PC-3 (cell line): ENCODE measurements around the gene HOXC9. TPM values are rescaled to one million over a fixed set of nuclear protein-coding genes. Genes with fewer than 3 reads are reported as not detected.

Experiments
- ATAC-seq: fragments of 200-7000 bp; cut with Tn5 transposase; 2 replicates; pipeline ENCODE4 v1.9.1; 2020; ENCODE audit warnings: mild to moderate bottlenecking, moderate library complexity
- BruUV-seq: library from RNA; stranded (reverse); fragments of 400-500 nt; replicated peaks from 2 replicates; lab custom pipeline; 2021; lab: Mats Ljungman, UMichigan
- CTCF ChIA-PET: fragments of 300-600 bp; sonication (Branson Sonifier 250); formaldehyde crosslinking; loops from one replicate; lab custom pipeline; 2022; ENCODE audit warnings: antibody characterized with exemption; lab: Charles Lee
- POLR2A ChIA-PET: fragments of 300-600 bp; sonication (Branson Sonifier 250); formaldehyde crosslinking; loops from one replicate; lab custom pipeline; 2022; ENCODE audit warnings: antibody characterized with exemption; ENCODE audit not compliant: unreplicated experiment; lab: Charles Lee
- DNase-seq: peaks from one replicate; pipeline ENCODE4 v3.0.0-alpha.2; 2015
- H2AFZ ChIP-seq: fragments of 300-600 bp; sonication (generic); 2 replicates; pipeline ENCODE4 v1.6.0; 2016; ENCODE audit warnings: antibody characterized with exemption, low read length
- H3F3A ChIP-seq: fragments of 300-600 bp; sonication (generic); one replicate; pipeline ENCODE4 v1.6.0; 2017; ENCODE audit warnings: antibody characterized with exemption, low read length, control low read depth, mild to moderate bottlenecking; ENCODE audit not compliant: unreplicated experiment
- H3K27ac ChIP-seq: fragments of 300-600 bp; sonication (generic); 2 replicates; pipeline ENCODE4 v1.5.1; 2016; ENCODE audit warnings: mild to moderate bottlenecking, low read length
- H3K27me3 ChIP-seq: fragments of 300-600 bp; sonication (generic); 2 replicates; pipeline ENCODE4 v1.6.1; 2016; ENCODE audit warnings: low read length, mixed read lengths
- H3K36me3 ChIP-seq: fragments of 300-600 bp; sonication (generic); 2 replicates; pipeline ENCODE4 v1.6.1; 2016; ENCODE audit warnings: low read depth, mixed run types, low read length, mixed read lengths
- H3K4me1 ChIP-seq: fragments of 300-600 bp; sonication (generic); 2 replicates; pipeline ENCODE4 v1.5.1; 2016; ENCODE audit warnings: low read length; ENCODE audit not compliant: insufficient read depth
- H3K4me2 ChIP-seq: fragments of 300-600 bp; sonication (generic); 2 replicates; pipeline ENCODE4 v1.6.0; 2016; ENCODE audit warnings: low read length
- H3K4me3 ChIP-seq: fragments of 300-600 bp; sonication (generic); 2 replicates; pipeline ENCODE4 v1.5.1; 2016; ENCODE audit warnings: mild to moderate bottlenecking, low read length, mixed read lengths
- H3K79me2 ChIP-seq: fragments of 300-600 bp; sonication (generic); 2 replicates; pipeline ENCODE4 v1.6.1; 2017; ENCODE audit warnings: low read length, mixed read lengths
- H3K9ac ChIP-seq: fragments of 300-600 bp; sonication (generic); 2 replicates; pipeline ENCODE4 v1.6.0; 2016; ENCODE audit warnings: mild to moderate bottlenecking, low read length
- H3K9me2 ChIP-seq: fragments of 300-600 bp; sonication (generic); replicated peaks from 2 replicates; pipeline ENCODE4 v1.6.1; 2016; ENCODE audit warnings: mixed run types, low read length, mixed read lengths
- H3K9me3 ChIP-seq: fragments of 300-600 bp; sonication (generic); 2 replicates; pipeline ENCODE4 v1.6.1; 2016; ENCODE audit warnings: low read length, mixed read lengths
- H4K20me1 ChIP-seq: fragments of 300-600 bp; sonication (generic); 2 replicates; pipeline ENCODE4 v1.6.1; 2016; ENCODE audit warnings: low read length, mixed read lengths
- EZH2 ChIP-seq: fragments of 300-600 bp; sonication (generic); IDR thresholded peaks from one replicate; pipeline ENCODE4 v1.6.1; 2017; ENCODE audit warnings: antibody characterized with exemption, mild to moderate bottlenecking, low read length; ENCODE audit not compliant: unreplicated experiment
- EZH2phosphoT487 ChIP-seq: fragments of 300-600 bp; sonication (generic); IDR thresholded peaks from 2 replicates; pipeline ENCODE4 v1.6.1; 2018; ENCODE audit warnings: mild to moderate bottlenecking, antibody characterized with exemption, low read length, borderline replicate concordance
- intact Hi-C: fragments of 100-400 bp; cut with micrococcal nuclease; formaldehyde crosslinking; loops from 2 replicates; pipeline ENCODE4 v1.9.0; 2023
- total RNA-seq: library from RNA; depleted of rRNA; stranded (reverse); fragments of >200 nt; gene quantifications from 2 replicates; pipeline ENCODE4 v1.2.3, GENCODE V29; 2014
- TF ChIP-seq, protein P1 (sequence below): fragments of 300-600 bp; sonication (generic); conservative IDR thresholded peaks from 2 replicates; pipeline ENCODE4 v1.5.1; 2017; ENCODE audit warnings: antibody characterized with exemption, low read depth, mild to moderate bottlenecking, low read length

HOXC9 gene
- total RNA-seq, 1 experiment from 2014 or later, result 1.5 TPM

DNA sequence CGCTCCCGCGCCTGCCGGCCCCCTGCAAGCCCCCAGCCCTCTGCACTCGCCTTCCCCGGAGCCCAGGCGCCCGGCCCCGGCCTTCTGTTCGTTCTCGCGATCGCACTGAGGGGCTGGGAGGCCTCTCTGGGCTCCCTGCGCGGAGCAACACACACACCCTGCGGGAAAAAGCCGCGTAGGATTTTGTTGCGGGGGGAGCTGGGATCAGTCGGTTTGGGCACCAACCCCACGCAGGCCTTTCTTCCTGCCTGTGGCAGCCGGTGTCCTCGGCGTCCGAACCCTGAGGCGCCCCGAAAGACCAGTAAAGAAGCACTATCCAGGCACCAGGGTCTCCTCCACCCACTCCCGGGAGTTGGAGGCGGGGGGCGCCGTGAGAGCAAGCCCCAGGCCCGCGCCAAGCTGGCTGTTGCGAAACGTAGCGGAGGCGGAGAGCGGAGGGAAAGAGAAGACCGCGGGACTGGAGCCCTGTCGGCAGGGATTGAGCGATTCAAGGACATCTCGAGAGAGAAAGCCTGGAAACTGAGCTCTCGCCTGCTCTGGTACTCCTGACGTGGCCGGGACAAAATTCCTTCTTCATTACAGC, 31.0 kb downstream of the HOXC9 start:
- no TSS peak for BruUV-seq
- Histone ChIP-seq H3K4me3 (no peak overlapping the region), H3K36me3 (no peaks in the 10 kb centered on the region), H3K4me2 (no peak overlapping the region), H4K20me1 (no peaks in the 10 kb centered on the region), H2AFZ (no peak overlapping the region), H3K9ac (no peak overlapping the region), H3K27me3 (no peaks in the 10 kb centered on the region), H3K4me1 (peaks cover 10% of the 10 kb centered on the region), H3K27ac (no peak overlapping the region), H3F3A (no peaks in the 10 kb centered on the region), H3K9me2 (no peaks in the 10 kb centered on the region), H3K79me2 (peaks cover 18% of the 10 kb centered on the region), H3K9me3 (no peaks in the 10 kb centered on the region)
- intact Hi-C loops, result no loop called here
- TF ChIP-seq EZH2phosphoT487 (no peak), EZH2 (no peak)
- TF ChIP-seq, protein P1, sequence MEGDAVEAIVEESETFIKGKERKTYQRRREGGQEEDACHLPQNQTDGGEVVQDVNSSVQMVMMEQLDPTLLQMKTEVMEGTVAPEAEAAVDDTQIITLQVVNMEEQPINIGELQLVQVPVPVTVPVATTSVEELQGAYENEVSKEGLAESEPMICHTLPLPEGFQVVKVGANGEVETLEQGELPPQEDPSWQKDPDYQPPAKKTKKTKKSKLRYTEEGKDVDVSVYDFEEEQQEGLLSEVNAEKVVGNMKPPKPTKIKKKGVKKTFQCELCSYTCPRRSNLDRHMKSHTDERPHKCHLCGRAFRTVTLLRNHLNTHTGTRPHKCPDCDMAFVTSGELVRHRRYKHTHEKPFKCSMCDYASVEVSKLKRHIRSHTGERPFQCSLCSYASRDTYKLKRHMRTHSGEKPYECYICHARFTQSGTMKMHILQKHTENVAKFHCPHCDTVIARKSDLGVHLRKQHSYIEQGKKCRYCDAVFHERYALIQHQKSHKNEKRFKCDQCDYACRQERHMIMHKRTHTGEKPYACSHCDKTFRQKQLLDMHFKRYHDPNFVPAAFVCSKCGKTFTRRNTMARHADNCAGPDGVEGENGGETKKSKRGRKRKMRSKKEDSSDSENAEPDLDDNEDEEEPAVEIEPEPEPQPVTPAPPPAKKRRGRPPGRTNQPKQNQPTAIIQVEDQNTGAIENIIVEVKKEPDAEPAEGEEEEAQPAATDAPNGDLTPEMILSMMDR, result no peak
- CTCF ChIA-PET, result interaction anchor here (1.1 to 2.3 kb wide), 2 partner anchors 161 to 171 kb away, joined by 4 to 20 read pairs; no protein-coding TSS in a partner anchor
- POLR2A ChIA-PET, result no interaction called here
- DNase-seq (no peak), ATAC-seq (no peak)

DNA sequence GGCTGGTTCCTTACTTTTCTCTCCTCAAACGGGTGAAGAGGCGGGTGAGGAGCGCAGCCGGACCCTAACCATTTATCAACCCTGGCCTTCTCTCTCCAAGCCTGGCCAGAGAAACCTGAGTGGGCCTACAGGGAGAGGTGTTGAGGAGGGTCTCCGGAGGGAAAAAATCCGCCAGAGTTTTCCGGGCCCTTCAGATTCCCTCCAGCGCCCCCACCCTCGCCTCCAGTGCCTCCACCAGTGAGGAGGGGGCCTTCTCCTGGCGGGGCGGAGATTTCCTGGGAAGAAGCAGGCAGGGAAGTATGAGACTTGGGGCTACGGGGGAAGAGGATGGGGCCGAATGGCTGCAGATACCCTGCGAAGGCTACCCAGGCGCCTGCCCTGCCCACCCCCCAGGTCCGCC, 31.5 kb downstream of the HOXC9 start:
- intact Hi-C loops, result no loop called here
- Histone ChIP-seq H3F3A (no peaks in the 10 kb centered on the region), H3K36me3 (no peaks in the 10 kb centered on the region), H3K9me3 (no peaks in the 10 kb centered on the region), H3K9ac (no peak overlapping the region), H4K20me1 (no peaks in the 10 kb centered on the region), H3K4me3 (no peak overlapping the region), H3K4me1 (peaks cover 12% of the 10 kb centered on the region), H3K4me2 (no peak overlapping the region), H3K27me3 (no peaks in the 10 kb centered on the region), H3K79me2 (peaks cover 17% of the 10 kb centered on the region), H3K27ac (no peak overlapping the region), H2AFZ (no peak overlapping the region), H3K9me2 (no peaks in the 10 kb centered on the region)
- no TSS peak for BruUV-seq
- ChIA-PET CTCF (interaction anchor here (1.1 to 2.3 kb wide), 2 partner anchors 160 to 170 kb away, joined by 4 to 20 read pairs; no protein-coding TSS in a partner anchor), POLR2A (no interaction called here)
- DNase-seq, result no peak
- TF ChIP-seq EZH2phosphoT487 (no peak), EZH2 (no peak)
- TF ChIP-seq, protein P1, result no peak
- no peak for ATAC-seq

DNA sequence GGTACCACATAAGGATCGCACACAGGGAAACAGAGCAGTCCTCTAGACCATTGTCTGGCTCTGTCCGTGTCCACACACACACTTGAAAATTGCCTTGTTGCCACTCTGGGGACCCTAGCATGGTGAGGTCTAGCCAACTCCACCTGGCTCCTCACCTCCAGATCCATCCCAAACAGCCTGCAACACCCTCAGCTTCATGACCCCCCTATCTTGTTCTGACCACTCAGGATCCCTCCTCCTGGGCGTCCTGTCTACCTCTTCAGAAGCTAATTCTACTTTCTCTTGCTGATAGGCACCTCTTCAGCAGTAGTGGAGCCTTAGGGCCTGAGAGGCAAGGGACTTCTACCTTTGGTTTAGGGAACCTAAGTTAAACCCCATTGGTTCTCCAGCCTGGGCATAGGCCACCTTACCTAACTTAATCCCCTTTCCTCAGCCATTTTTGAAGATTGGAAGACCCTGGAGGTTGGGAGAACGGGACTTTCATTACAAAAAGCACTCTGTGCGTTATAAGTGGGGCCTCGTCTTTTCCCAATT, 32.2 kb downstream of the HOXC9 start:
- H3K9ac ChIP-seq, result no peak overlapping the region
- peaks cover 19% of the 10 kb centered on the region for H3K4me1 ChIP-seq
- no peak overlapping the region for H3K4me2 ChIP-seq
- H2AFZ ChIP-seq, result no peak overlapping the region
- intact Hi-C loops, result loop anchor here (1.0 to 2.0 kb wide), 2 partner anchors 103 to 159 kb away; no protein-coding TSS in a partner anchor
- TF ChIP-seq EZH2, result no peak
- no peak for TF ChIP-seq EZH2phosphoT487
- TF ChIP-seq, protein P1, result no peak
- no peaks in the 10 kb centered on the region for H4K20me1 ChIP-seq
- H3F3A ChIP-seq, result no peaks in the 10 kb centered on the region
- ATAC-seq (no peak), DNase-seq (no peak)
- H3K36me3 ChIP-seq, result no peaks in the 10 kb centered on the region
- H3K9me3 ChIP-seq, result no peaks in the 10 kb centered on the region
- CTCF ChIA-PET, result interaction anchor here (0.5 to 2.3 kb wide), 20 partner anchors 11 to 1849 kb away, joined by 3 to 36 read pairs (median 6); partner anchors contain the start of genes HOXC10, HOXC8 and SMUG1
- BruUV-seq, result no TSS peak
- no peaks in the 10 kb centered on the region for H3K27me3 ChIP-seq
- peaks cover 15% of the 10 kb centered on the region for H3K79me2 ChIP-seq
- H3K27ac ChIP-seq, result no peak overlapping the region
- no peak overlapping the region for H3K4me3 ChIP-seq
- no peaks in the 10 kb centered on the region for H3K9me2 ChIP-seq
- POLR2A ChIA-PET, result interaction anchor here (0.7 kb wide), 1 partner anchor 15 kb away, joined by 8 read pairs; no protein-coding TSS in a partner anchor
